Keratinocyte (primary cell): ENCODE results near the gene PGGT1B. TPM values are rescaled to one million over a fixed set of nuclear protein-coding genes. Genes with fewer than 3 reads are reported as not detected.
"Not testable (repeated sequence)": the region's sequence is repeated elsewhere in the genome, so short reads cannot be mapped to it uniquely, and the experiment has no call there.

Experiments
- DNase-seq: peaks from one replicate; pipeline ENCODE4 v3.0.0-alpha.2; 2011; ENCODE audit warnings: low read depth, missing footprints, low spot score
- FAIRE-seq: peaks from 2 replicates; lab custom pipeline; 2011; peaks lifted over from hg19 to GRCh38; lab: Jason Lieb, UNC
- H2AFZ ChIP-seq: 2 replicates; pipeline ENCODE4 v1.6.0; 2012; ENCODE audit warnings: low read length, control low read depth, inconsistent platforms; ENCODE audit not compliant: control insufficient read depth
- H3K27ac ChIP-seq: 2 replicates; pipeline ENCODE4 v1.5.1; 2011; ENCODE audit warnings: low read length; ENCODE audit not compliant: control insufficient read depth, insufficient read depth
- H3K27me3 ChIP-seq: 3 replicates; pipeline ENCODE4 v1.6.0; 2011; ENCODE audit warnings: low read length; ENCODE audit not compliant: control insufficient read depth, insufficient read depth; ENCODE audit errors: extremely low read depth
- H3K36me3 ChIP-seq, 2 experiments: 2 replicates in 1 of 2; 3 replicates in 1 of 2; pipeline ENCODE4 v1.5.1; 2011; ENCODE audit warnings: low read length in 2 of 2, mild to moderate bottlenecking in 1 of 2; ENCODE audit not compliant: control insufficient read depth in 2 of 2, insufficient read depth in 2 of 2; ENCODE audit errors: extremely low read depth in 1 of 2
- H3K4me1 ChIP-seq: 3 replicates; pipeline ENCODE4 v1.5.1; 2011; ENCODE audit warnings: low read length; ENCODE audit not compliant: control insufficient read depth, insufficient read depth; ENCODE audit errors: extremely low read depth
- H3K4me2 ChIP-seq: 3 replicates; pipeline ENCODE4 v1.6.0; 2011; ENCODE audit warnings: low read depth, low read length; ENCODE audit not compliant: control insufficient read depth, insufficient read depth; ENCODE audit errors: extremely low read depth
- H3K4me3 ChIP-seq, 3 experiments: fragments of 200-600 bp in 1 of 3; sonication (generic) in 1 of 3; 2 replicates in 2 of 3; 3 replicates in 1 of 3; pipeline ENCODE4 v1.5.1; 2011 to 2016; ENCODE audit warnings: low read length in 3 of 3, mild to moderate bottlenecking in 3 of 3, control low read depth in 2 of 3, inconsistent platforms in 1 of 3, low read depth in 1 of 3, mixed read lengths in 1 of 3, mixed run types in 1 of 3, moderate library complexity in 1 of 3; ENCODE audit not compliant: control insufficient read depth in 2 of 3, insufficient read depth in 2 of 3; ENCODE audit errors: extremely low read depth in 1 of 3
- H3K79me2 ChIP-seq: 2 replicates; pipeline ENCODE4 v1.6.0; 2012; ENCODE audit warnings: low read length; ENCODE audit not compliant: control insufficient read depth, insufficient read depth
- H3K9ac ChIP-seq: 3 replicates; pipeline ENCODE4 v1.6.0; 2011; ENCODE audit warnings: low read length; ENCODE audit not compliant: control insufficient read depth, insufficient read depth; ENCODE audit errors: extremely low read depth
- H3K9me1 ChIP-seq: 3 replicates; pipeline ENCODE4 v1.6.0; 2011; ENCODE audit warnings: low read length; ENCODE audit not compliant: control insufficient read depth, insufficient read depth; ENCODE audit errors: extremely low read depth
- H3K9me3 ChIP-seq: 2 replicates; pipeline ENCODE4 v1.5.1; 2012; ENCODE audit warnings: low read depth, low read length; ENCODE audit not compliant: control insufficient read depth
- H4K20me1 ChIP-seq: 3 replicates; pipeline ENCODE4 v1.6.0; 2011; ENCODE audit warnings: low read length; ENCODE audit not compliant: control insufficient read depth, insufficient read depth; ENCODE audit errors: extremely low read depth
- EZH2 ChIP-seq: IDR thresholded peaks from one replicate; pipeline ENCODE4 v1.6.1; 2012; ENCODE audit warnings: inconsistent platforms, mild to moderate bottlenecking, low read length, moderate library complexity
- dilution Hi-C: fragments of 300-500 bp; cut with MboI; formaldehyde crosslinking; loops from one replicate; pipeline ENCODE4 v1.7.0; 2020; ENCODE audit warnings: low sequenced_read_pairs; ENCODE audit not compliant: extremely low pct_ligation_motif_present
- polyA plus RNA-seq, 5 experiments: library from polyadenylated mRNA; depleted of rRNA in 3 of 5; stranded (reverse) in 3 of 5; stranded (forward) in 1 of 5; unstranded in 1 of 5; fragments of >200 nt; gene quantifications; 1 replicate in 1 of 5; 2 replicates in 3 of 5; 3 replicates in 1 of 5; pipeline versions ENCODE4 v1.2.1 to v1.2.3, GENCODE V29; 2011 to 2012; ENCODE audit warnings: missing spikeins in 2 of 5, low read depth in 1 of 5, low replicate concordance in 1 of 5
- TF ChIP-seq, protein P1 (sequence below), 3 experiments: IDR thresholded peaks in 1 of 3; conservative IDR thresholded peaks in 1 of 3; optimal IDR thresholded peaks in 1 of 3; 2 replicates in 2 of 3; 3 replicates in 1 of 3; pipeline versions ENCODE3 to v1.5.1; 2011; ENCODE audit warnings: low read length in 3 of 3, mild to moderate bottlenecking in 3 of 3, moderate library complexity in 2 of 3, control low read depth in 1 of 3, inconsistent platforms in 1 of 3; ENCODE audit not compliant: insufficient read depth in 2 of 3; ENCODE audit errors: extremely low read depth in 1 of 3

The PGGT1B gene
- polyA plus RNA-seq, 1 donor (not counting 4 experiments of a cell fraction or from before 2014, with no cell fraction given), result 5.5 TPM

- Histone ChIP-seq H3K27me3 (no peaks in the 10 kb centered on the region), H4K20me1 (no peaks in the 10 kb centered on the region), H2AFZ (no peak overlapping the region), H3K36me3 (no peaks in the 10 kb centered on the region), H3K9ac (no peak overlapping the region), H3K9me3 (no peaks in the 10 kb centered on the region), H3K4me3 (no peak overlapping the region), H3K4me1 (peaks cover 20% of the 10 kb centered on the region), H3K4me2 (peak overlapping the region; percentile 89), H3K9me1 (no peaks in the 10 kb centered on the region), H3K79me2 (peaks cover 69% of the 10 kb centered on the region), H3K27ac (peak overlapping the region; percentile 28)
- FAIRE-seq (peak; percentile 55), DNase-seq (no peak)
- no peak for TF ChIP-seq EZH2
- TF ChIP-seq, protein P1, sequence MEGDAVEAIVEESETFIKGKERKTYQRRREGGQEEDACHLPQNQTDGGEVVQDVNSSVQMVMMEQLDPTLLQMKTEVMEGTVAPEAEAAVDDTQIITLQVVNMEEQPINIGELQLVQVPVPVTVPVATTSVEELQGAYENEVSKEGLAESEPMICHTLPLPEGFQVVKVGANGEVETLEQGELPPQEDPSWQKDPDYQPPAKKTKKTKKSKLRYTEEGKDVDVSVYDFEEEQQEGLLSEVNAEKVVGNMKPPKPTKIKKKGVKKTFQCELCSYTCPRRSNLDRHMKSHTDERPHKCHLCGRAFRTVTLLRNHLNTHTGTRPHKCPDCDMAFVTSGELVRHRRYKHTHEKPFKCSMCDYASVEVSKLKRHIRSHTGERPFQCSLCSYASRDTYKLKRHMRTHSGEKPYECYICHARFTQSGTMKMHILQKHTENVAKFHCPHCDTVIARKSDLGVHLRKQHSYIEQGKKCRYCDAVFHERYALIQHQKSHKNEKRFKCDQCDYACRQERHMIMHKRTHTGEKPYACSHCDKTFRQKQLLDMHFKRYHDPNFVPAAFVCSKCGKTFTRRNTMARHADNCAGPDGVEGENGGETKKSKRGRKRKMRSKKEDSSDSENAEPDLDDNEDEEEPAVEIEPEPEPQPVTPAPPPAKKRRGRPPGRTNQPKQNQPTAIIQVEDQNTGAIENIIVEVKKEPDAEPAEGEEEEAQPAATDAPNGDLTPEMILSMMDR (optimal IDR thresholded peaks at IDR 0.05 in 1 of 3, IDR thresholded peaks at IDR 0.05 in 1 of 3, conservative IDR thresholded peaks at IDR 0.05 in 1 of 3; ENCODE audit: extremely low read depth in 1 of 3, insufficient read depth in 2 of 3, low read length in 3 of 3), result no peak
- dilution Hi-C loops, result no loop called here
Measured at GRCh38 chr5:115260248-115260647, 2.4 kb downstream of the PGGT1B start.

DNA sequence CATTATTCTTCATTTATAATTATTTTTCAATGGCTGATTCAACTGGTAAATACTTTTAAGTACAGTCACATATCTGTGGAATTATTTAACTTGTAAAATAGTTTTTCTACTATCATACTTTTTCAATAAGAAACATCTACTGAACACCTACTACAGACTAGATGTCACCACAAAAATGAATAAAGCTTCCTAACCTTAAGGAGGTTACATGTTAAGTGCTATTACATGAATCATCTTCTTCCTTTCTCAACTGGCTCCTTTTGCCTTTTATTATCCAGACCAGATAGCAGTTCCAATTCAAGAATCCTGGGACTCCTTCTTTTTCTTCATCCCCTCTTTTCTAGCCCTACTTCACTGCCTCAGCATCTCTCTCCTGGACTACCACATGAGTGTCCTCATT is 4.7 kb downstream of the PGGT1B start:
- Histone ChIP-seq H3K27me3 (no peaks in the 10 kb centered on the region), H2AFZ (no peak overlapping the region), H3K4me3 (no peak overlapping the region), H4K20me1 (no peaks in the 10 kb centered on the region), H3K4me2 (no peak overlapping the region), H3K27ac (no peak overlapping the region), H3K79me2 (peaks cover 86% of the 10 kb centered on the region), H3K4me1 (peaks cover 17% of the 10 kb centered on the region), H3K9me1 (no peaks in the 10 kb centered on the region), H3K9me3 (no peaks in the 10 kb centered on the region), H3K9ac (no peak overlapping the region), H3K36me3 (no peaks in the 10 kb centered on the region)
- FAIRE-seq (no peak), DNase-seq (no peak)
- TF ChIP-seq, protein P1 (optimal IDR thresholded peaks at IDR 0.05 in 1 of 3, IDR thresholded peaks at IDR 0.05 in 1 of 3, conservative IDR thresholded peaks at IDR 0.05 in 1 of 3; ENCODE audit: extremely low read depth in 1 of 3, insufficient read depth in 2 of 3, low read length in 3 of 3), result no peak
- TF ChIP-seq EZH2, result no peak
- dilution Hi-C loops, result loop anchor here (10.0 kb wide), 1 partner anchor 163 kb away; no protein-coding TSS in a partner anchor

GRCh38 chr5:115249379-115249778 is 13.3 kb downstream of the PGGT1B start:
- H3K79me2 ChIP-seq, result peaks cover 22% of the 10 kb centered on the region
- H3K9me1 ChIP-seq, H3K9ac ChIP-seq, H3K27ac ChIP-seq, DNase-seq, H3K4me1 ChIP-seq, H3K36me3 ChIP-seq, H3K4me2 ChIP-seq, FAIRE-seq, H2AFZ ChIP-seq, H3K9me3 ChIP-seq, H3K4me3 ChIP-seq, dilution Hi-C loops, H4K20me1 ChIP-seq, H3K27me3 ChIP-seq: not testable (repeated sequence)
